HG03196 (cell line): Measurements from ENCODE around the gene SKA3.
A peak's percentile ranks its signal among the peaks of the same experiment; 100 is the strongest.
"Not testable (repeated sequence)": the region's sequence is repeated elsewhere in the genome, so short reads cannot be mapped to it uniquely, and the experiment has no call there.

Experiments used
- ATAC-seq: cut with Tn5 transposase; IDR thresholded peaks from one replicate; pipeline ENCODE4 v1.9.1; 2021; ENCODE audit not compliant: unreplicated experiment

SKA3 gene

DNA sequence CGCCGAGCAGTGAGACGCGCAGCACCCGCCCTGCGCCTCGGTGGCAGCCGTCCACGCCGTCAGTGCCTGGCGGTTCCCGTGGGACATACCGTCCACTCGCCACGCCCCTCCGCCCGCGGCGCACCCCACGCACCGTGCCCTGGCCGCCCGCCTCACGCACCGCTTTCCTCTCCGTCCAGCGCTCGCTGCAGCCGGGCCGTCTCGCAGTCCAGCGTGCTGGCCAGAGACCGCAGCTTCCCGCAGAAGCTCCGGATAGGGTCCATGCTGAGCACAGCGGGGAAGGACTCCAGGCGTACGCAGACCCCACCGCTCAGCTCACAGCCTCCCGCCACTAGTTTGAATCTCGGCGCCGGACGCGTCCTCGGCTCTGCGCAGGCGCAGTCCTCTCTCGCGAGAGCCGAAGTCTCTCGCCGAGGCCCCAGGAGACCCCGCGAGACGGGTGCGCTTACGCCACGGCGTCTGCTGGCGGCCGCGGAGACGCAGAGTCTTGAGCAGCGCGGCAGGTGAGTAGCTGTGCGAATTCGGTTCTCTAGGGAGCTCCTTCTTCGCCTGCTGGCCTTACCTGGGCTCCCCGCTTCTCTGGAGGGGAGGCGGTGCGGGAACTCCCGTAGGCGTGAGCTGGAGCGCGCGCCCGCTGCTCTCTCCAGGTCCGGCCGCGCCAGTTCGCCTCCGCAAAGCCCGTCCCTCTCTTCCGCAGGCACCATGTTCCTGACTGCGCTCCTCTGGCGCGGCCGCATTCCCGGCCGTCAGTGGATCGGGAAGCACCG is at the start of gene SKA3, which contains the start of gene MRPL57:
Gene SKA3, minus strand, starts transcription at position 338 of the 767 bp plus-strand sequence. Its CDS starts 75 bp downstream, at position 263.
Gene MRPL57, plus strand, starts transcription at position 444 of the 767 bp plus-strand sequence. Its CDS starts 259 bp downstream, at position 703.
- peak; percentile 93 for ATAC-seq

DNA sequence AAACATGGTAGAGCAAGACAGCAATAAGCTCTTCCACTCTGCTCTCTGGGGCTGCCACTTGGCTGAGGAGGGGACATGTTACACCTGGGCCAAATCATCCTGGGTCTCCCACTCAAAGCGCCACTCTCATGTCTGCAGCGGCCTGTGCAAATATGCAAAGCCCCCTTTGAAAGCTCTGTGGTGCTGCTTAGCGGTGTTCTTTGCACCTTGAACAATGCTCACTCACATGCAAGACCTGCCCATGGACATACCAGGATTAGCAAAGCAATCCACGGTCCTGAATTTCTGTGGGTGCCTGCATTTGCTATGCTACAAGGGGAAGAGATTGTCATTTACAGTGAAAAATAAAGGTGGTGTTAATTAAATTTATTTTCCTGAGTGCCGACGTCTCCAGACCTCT is 48.7 kb upstream of the SKA3 start:
- ATAC-seq, result no peak

DNA sequence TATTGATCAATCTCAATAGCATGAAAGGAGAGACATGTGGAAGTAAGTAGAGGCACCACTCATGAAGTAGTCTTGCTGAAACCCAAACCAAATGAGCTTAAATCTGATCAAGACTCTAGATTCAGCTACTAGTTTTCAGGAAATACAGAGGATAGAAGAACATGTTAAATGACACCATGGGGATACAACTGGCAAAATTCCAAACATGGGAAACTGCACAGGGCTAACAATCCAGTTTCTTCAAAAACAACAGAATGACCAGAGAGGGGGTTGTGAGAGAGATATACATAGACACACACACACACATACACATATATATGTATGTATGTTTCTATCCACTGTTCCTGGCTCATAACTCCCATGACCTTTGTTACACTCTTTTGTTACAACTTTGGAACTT is 44.9 kb upstream of the SKA3 start:
- ATAC-seq, result no peak

DNA sequence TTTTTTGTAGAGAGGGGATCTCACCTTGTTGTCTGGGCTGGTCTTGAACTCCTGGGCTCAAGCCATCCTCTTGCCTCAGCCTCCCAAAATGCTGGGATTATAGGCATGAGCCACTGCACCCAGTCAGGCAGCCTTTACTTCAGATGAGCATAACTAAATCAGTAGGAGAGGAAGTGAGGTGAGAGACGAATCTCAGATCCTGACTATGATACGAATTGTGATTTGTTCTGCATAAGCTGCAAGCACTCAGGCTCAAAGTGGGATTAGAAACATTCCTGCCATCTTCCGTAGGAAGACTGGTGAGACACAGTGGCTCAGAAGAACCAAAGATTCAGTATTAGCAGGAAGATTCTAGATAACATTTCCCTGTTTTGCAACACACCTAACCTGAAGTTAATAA is 43.4 kb upstream of the SKA3 start:
- not testable (repeated sequence) for ATAC-seq

DNA sequence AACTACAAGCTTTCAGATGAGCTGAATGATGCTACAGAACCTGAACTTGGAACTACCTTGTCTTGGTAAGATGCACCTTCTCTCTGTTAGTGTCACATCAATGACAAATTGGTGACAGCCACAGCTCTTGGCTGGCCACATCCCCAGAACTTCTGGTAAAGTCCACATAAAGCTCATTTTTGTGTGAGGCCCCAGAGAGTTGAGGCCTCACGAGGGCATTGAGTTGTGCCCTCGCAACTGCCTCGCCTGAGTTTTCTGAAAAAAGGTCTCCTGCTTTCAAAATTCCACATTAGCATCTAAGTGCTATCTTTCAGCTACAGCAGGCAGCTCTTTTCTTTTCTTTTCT is 42.7 kb upstream of the SKA3 start:
- ATAC-seq, result peak; percentile 55

DNA sequence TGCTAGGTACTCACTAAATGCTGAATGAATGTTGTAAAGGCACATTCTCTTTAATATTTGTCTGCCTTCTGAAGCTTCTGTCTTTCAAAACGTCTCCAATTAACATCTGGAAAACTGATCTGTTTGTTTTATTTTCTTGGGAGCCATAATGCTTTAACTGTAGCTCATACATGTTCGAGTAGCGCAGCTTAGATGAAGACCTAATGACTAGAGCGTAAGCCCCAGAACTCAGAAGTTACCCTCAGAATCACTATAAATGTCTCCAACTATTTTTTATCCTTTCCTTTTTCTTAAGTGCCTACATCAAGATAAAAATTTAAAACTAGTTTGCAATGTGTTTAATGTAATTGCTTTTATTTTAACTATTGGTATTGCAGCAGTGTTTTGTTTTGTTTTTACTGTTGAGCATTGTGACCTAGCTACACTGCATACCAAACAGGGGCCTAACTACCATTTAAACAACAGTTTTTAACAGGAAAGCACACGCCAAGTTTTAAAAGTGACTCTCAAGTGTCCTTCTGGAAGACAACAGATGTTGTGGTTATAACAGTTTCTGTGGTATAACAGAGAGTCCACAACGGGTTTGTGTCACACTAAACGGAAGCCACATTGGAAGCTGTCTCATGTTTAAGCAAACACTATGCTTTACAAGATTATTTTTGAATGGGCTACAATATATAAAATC is 42.1 kb upstream of the SKA3 start:
- peak; percentile 95 for ATAC-seq

DNA sequence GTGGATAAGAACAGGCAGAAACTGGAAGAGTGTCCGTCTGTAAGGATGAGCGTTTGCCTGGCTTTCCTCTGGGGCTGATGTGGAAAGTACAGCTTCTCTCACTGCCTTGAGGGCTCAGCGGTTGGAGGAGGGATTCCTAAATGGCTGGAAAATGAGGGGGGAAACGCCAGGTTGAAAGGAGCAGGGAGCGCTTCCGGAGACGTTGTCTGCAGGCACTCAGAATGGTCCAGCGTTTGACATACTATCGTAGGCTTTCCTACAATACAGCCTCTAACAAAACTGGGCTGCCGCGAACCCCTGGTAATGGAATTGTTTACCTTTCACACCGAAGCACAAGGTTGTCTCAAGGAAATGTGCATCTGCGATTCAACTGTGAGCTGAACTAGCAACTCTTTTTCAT is 40.0 kb upstream of the SKA3 start:
- ATAC-seq, result no peak

DNA sequence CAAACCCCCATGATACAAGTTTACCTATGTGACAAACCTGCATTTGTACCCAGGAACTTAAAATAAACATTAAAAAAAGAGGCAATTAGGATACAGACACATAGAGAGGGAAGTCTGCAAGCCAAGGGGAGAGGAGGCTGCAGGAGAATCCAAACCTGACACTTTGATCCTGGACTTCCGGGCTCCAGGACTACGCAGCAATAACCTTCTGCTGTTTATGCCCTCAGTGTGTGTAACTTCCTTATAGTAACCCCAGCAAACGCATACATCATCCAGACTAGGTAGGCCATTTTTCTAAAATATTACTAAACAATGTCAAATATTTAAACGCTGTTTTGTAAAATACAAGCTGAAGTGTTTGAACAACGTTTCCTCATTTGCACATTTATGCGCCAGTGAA is 39.1 kb upstream of the SKA3 start:
- not testable (repeated sequence) for ATAC-seq

DNA sequence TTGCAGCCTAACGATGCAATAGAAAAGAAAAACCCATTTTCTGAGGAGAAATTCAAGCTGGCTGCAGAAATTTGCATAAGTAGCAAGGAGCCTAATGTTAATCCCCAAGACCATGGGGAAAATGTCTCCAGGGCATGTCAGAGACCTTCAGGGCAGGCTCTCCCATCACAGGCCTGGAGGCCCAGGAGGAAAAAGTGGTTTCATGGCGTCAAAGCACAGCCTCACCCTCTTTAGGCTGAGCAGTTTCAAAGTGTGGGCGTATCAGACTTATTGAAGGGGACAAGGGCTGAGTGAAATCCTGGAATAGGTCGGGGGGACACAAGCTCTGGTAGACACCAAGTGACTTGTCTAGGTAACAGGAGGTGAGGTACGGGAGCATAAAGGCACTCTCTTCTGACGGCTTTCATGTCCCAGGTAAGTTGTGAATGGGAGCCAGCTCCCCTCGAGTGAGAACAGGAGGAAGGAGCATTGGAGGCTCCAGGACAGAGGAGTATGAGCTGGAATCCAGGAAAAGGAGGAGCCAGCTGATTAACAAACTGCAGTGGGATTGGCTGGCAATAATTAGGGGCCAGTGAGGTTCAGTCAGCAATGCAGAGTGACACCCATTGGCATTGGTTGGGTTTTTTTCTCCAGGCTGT is 35.9 kb upstream of the SKA3 start:
- ATAC-seq, result no peak

DNA sequence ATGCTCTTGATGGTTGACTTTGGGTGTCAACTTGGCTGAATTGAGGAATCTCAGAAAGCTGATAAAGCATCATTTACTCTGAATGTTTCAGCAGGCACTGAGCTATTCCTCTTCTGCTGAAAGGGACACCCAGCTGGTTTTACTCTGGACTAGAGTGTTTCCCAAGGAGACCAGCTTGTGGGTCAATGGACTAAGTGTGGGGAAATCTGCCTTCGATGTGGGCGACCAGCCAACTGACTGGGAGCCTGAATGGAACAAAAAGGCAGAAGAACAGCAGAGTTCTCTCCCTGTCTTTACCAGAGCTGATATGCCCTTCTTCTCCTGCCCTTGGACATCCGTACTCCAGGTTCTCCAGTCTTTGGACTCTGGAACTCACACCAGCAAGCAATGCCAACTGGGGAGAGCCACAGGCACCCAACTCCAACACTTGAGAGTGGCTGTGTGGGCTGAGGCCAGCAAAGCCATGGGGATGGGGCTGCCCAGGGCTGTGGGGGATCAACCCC is 32.4 kb upstream of the SKA3 start:
- no peak for ATAC-seq

DNA sequence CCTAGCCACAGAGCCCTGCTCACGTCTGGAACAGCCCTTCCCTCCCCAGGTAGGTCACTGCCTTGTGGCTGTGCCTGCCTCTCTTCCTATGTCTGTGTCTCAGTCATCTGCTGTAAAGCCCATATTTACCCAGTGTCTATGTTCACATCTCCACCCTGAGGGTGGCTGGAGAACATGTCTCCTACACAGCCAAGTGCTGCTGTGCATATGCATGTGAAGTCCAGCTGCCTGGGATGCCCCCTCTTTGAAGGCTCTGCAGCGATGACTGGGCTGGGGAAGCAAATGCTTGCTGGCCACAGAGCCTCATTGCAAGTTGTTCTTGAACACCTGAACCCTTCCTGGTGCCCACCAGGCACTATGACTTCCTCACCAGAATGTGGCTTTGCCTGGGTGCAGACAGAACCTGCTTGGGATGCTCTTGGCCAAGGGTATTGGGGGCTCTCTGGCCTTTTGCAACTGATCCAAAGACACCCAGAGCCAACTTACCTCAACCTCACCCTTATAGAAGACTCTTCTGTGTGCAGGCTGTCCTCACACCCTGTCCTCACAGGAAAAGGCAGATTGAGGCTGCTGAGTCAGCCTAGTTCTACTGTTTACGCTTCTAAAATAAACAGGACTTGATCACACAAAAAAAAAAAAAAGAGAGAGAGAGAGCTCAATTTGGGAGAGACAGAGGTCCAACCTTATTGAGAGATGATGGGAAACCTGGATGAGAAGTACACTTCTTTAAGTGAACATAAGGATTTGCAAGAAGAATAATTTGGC is 26.6 kb upstream of the SKA3 start:
- ATAC-seq, result no peak

DNA sequence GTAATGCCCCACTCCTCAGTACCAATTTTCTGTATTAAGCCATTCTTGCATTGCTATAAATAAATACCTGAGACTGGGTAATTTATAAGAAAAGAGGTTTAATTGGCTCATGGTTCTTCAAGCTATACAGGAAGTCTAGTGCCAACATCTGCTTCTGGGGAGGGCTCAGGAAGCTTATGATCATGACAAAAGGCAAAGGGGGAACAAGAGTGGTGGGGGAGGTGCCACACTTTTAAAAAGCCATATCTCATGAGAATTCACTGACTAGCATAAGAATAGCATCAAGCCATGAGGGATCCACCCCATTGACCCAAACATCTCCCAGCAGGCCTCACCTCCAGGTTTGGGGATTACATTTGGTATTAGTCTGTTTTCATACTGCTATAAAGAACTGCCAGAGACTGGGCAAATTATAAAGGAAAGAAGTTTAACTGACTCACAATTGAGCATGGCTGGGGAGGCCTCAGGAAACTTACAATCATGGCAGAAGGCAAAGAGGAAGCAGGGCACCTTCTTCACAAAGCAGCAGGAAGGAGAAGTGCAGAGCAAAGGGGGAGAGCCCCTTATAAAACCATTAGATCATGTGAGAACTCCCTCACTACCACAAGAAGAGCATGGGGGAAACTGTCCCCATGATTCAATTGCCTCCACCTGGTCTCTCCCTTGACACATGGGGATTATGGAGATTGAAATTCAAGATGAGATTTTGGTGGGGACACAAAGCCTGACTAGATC is 25.3 kb upstream of the SKA3 start:
- not testable (repeated sequence) for ATAC-seq

DNA sequence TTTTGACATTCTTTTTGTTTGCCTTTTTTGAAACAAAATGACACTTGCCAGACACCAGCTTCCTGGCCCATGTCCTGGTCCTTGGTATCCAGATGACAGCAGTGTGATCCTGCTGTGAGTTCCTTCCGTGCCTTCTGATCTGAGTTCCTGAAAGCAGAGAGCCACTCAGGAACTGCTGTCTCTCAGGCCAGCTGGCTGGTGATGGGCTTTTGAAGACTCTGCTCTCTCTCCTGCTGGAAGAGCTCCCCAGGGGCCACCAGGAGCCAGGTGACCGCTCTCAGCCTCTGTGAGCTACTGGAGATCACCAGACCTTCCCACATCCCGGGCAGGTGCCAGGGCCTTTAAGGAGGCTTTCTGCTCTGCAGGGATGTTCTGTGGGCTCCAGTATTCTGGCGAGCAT is 22.0 kb upstream of the SKA3 start:
- ATAC-seq, result not testable (repeated sequence)

DNA sequence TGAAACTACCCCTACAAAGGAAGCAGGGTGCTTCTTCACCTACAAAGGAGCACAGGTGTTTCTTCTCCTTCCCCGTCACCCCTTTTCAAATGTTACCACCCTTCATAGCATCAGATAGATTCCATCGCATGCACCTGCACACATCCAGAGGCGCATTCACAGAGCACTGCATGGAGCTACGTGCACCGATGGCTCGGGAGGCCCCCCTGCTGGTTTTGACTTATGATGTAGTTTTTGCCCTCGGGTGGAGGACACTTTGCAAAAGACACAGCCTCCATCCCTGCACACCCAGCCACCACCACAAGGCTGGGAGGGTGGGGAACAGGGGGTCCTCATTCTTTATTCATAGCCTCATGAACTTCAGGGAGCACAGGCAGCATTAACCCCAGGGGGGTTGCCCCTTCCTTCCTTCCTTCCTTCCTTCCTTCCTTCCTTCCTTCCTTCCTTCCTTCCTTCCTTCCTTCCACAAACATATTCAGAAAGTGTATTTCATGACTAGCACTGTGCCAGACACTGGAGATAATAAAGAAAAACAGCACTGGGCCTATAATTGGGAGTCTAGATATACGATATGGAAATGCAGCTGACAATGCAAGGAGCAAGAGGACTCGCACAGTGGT is 21.4 kb upstream of the SKA3 start:
- ATAC-seq, result not testable (repeated sequence)

DNA sequence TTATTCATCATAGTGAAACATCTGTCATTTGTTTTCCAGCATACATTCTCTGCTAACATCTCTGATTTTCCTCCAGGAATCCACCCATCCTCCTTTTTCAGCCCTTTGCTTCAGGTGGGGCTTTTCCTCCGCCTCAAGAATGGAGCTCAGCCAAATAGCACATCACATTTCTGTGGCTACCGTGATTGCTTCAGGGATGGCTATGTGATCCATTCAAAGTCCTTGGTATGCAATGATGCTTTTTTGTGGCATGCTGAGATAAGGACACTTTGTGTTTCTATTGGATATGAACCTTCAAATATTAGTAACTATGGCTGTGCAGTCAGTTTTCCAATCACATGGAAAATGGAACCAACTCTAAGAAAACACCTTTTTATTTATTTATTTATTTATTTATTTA is 18.4 kb upstream of the SKA3 start:
- not testable (repeated sequence) for ATAC-seq

DNA sequence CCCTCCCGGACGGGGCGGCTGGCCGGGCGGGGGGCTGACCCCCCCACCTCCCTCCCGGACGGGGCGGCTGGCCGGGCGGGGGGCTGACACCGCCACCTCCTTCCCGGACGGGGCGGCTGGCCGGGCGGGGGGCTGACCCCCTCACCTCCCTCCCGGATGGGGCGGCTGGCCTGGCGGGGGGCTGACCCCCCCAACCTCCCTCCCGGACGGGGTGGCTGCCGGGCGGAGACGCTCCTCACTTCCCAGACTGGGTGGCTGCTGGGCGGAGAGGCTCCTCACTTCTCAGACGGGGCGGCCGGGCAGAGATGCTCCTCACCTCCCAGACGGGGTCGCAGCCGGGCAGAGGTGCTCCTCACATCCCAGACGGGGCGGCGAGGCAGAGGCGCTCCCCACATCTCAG is 10.1 kb upstream of the SKA3 start:
- not testable (repeated sequence) for ATAC-seq

DNA sequence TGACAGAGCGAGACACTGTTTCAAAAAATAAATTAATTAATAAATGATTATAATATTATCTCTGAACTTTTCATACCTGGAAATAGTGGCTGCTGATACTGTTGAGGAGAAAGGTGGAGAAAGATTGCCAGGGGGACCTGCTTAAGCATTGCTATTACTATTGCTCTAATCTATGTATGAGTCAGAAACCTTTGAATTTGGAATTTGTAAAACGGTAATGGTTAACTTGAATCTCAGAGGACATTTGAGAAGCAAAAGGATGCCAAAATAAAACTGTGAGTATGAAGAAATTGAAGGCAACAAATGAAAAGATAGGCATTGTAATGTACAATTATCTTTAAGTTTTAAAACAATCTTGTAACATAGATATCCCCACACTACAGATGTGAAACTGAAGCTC is 5.3 kb upstream of the SKA3 start:
- no peak for ATAC-seq

DNA sequence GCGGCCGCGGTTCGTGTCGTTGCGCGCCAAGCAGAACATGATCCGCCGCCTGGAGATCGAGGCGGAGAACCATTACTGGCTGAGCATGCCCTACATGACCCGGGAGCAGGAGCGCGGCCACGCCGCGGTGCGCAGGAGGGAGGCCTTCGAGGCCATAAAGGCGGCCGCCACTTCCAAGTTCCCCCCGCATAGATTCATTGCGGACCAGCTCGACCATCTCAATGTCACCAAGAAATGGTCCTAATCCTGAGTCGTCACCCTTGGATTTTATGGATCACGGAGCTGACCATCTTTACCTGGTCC is 581 bp upstream of the SKA3 start:
- peak; percentile 24 for ATAC-seq

DNA sequence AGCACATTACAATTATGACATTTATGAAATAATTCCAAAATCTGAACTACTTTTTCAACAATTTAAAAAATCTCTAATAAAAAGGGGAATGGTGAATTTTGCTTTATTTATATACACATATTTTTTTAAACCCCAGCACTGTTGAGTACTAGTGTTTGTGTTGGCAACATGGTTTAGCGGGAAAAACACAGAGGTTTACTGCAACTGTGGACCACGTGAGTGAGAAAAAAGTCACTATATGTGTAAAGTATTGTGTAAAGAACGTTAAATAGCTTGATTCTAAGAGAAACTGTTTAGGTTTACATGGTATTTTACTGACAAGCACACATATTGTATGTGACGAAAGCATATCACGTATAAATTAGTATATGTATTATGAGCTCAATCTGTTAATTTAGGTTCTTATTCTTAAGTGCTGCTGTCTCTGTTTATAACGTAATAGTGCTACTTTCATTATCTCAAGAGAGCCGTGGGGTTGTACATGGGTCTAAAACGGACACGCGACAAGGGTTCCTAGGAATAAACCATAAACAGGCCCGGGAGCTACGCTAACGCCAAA is 617 bp downstream of the SKA3 start:
- no peak for ATAC-seq

DNA sequence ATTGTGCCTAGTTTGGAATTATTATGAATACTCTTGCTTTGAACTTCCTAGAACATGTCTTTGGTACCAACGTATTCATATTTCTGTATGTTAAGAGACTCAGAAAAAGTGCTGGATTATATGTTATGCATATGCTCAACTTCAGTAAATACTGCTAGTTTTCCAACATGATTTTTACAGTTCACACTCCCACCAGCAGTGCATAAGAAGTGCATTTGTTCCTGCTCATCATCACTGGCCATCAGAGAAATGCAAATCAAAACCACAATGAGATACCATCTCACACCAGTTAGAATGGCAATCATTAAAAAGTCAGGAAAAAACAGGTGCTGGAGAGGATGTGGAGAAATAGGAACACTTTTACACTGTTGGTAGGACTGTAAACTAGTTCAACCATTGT is 2.6 kb downstream of the SKA3 start:
- ATAC-seq, result not testable (repeated sequence)
